ENCODE measurements around the gene TBCB.

- no peak for TF ChIP-seq ZFP30 (CRISPR knock-in tag; IDR thresholded peaks at IDR 0.05)
- TF ChIP-seq TSHZ2 (CRISPR knock-in tag; IDR thresholded peaks at IDR 0.05): no peak
- TF ChIP-seq CREB5 (CRISPR knock-in tag; IDR thresholded peaks at IDR 0.05; ENCODE audit: low read depth): no peak
- TF ChIP-seq ZC3H10 (CRISPR knock-in tag; IDR thresholded peaks at IDR 0.05): no peak
- no peak for TF ChIP-seq ARNTL (CRISPR knock-in tag; IDR thresholded peaks at IDR 0.05; ENCODE audit: borderline replicate concordance, low read depth)
- no peak for TF ChIP-seq RARB (CRISPR knock-in tag; IDR thresholded peaks at IDR 0.05)
- no peak for TF ChIP-seq GLIS3 (CRISPR knock-in tag; IDR thresholded peaks at IDR 0.05)
- no peak for TF ChIP-seq CSDC2 (CRISPR knock-in tag; IDR thresholded peaks at IDR 0.05)
- TF ChIP-seq BACH2 (CRISPR knock-in tag; IDR thresholded peaks at IDR 0.05; ENCODE audit: borderline replicate concordance): no peak
These were observed 8.3 kb upstream of the TBCB start for GRCh38 chr19:36106991-36107390.
